ENCODE measurements around the gene ZNF195.
"Not testable (repeated sequence)": the region's sequence is repeated elsewhere in the genome, so short reads cannot be mapped to it uniquely, and the experiment has no call there.

Gene ZNF195

GRCh38 chr11:3393450-3393849 is 14.5 kb upstream of the ZNF195 start:
- not testable (repeated sequence) for H3K27ac ChIP-seq, H3K4me1 ChIP-seq, H3K27me3 ChIP-seq, H3K36me3 ChIP-seq, H4K20me1 ChIP-seq, H3K4me2 ChIP-seq, H3K4me3 ChIP-seq, H3K9ac ChIP-seq
- peaks cover 19% of the 10 kb centered on the region for H3K9me3 ChIP-seq

GRCh38 chr11:3382613-3383285 is 3.8 kb upstream of the ZNF195 start:
- Histone ChIP-seq H3K4me1 (peaks cover 33% of the 10 kb centered on the region), H3K36me3 (peaks cover under 1% of the 10 kb centered on the region; the same call in 1 of the 2 replicates), H3K27ac (no peak overlapping the region), H3K9ac (no peak overlapping the region), H3K4me3 (no peak overlapping the region), H3K4me2 (peak overlapping the region; percentile 24), H3K9me3 (peaks cover 24% of the 10 kb centered on the region), H4K20me1 (no peaks in the 10 kb centered on the region), H3K27me3 (no peaks in the 10 kb centered on the region)
- TF ChIP-seq Cebpa-rat (IDR thresholded peaks at IDR 0.05) = no peak

GRCh38 chr11:3381794-3382193 is 2.8 kb upstream of the ZNF195 start:
- H3K9me3 ChIP-seq = peaks cover 24% of the 10 kb centered on the region
- peaks cover 10% of the 10 kb centered on the region for H3K36me3 ChIP-seq
- H3K4me2 ChIP-seq = peak overlapping the region; percentile 24
- peaks cover 37% of the 10 kb centered on the region for H3K4me1 ChIP-seq
- no peak for TF ChIP-seq Cebpa-rat (IDR thresholded peaks at IDR 0.05)
- H4K20me1 ChIP-seq = no peaks in the 10 kb centered on the region
- H3K9ac ChIP-seq = no peak overlapping the region
- no peak overlapping the region for H3K27ac ChIP-seq
- H3K4me3 ChIP-seq = no peak overlapping the region
- H3K27me3 ChIP-seq = no peaks in the 10 kb centered on the region

- no peak overlapping the region for H3K9ac ChIP-seq
- H3K27me3 ChIP-seq = no peaks in the 10 kb centered on the region
- H3K27ac ChIP-seq = no peak overlapping the region
- peaks cover 6% of the 10 kb centered on the region; the same call in 1 of the 2 replicates for H4K20me1 ChIP-seq
- no peak overlapping the region for H3K4me3 ChIP-seq
- no peak overlapping the region; the same call in 1 of the 2 replicates for H3K4me2 ChIP-seq
- H3K9me3 ChIP-seq = peaks cover 24% of the 10 kb centered on the region
- peaks cover 19% of the 10 kb centered on the region for H3K36me3 ChIP-seq
- H3K4me1 ChIP-seq = peaks cover 37% of the 10 kb centered on the region
- no peak for TF ChIP-seq Cebpa-rat (IDR thresholded peaks at IDR 0.05)
These were observed 2.0 kb upstream of the ZNF195 start for GRCh38 chr11:3380706-3381545.

GRCh38 chr11:3375552-3375951 is 3.4 kb downstream of the ZNF195 start:
- peaks cover 73% of the 10 kb centered on the region for H3K9me3 ChIP-seq
- H4K20me1 ChIP-seq = peaks cover 52% of the 10 kb centered on the region
- H3K27me3 ChIP-seq = no peaks in the 10 kb centered on the region
- H3K27ac ChIP-seq = no peak overlapping the region
- peaks cover 16% of the 10 kb centered on the region; the same call in 1 of the 2 replicates for H3K4me1 ChIP-seq
- no peak for TF ChIP-seq Cebpa-rat (IDR thresholded peaks at IDR 0.05)
- H3K9ac ChIP-seq = no peak overlapping the region
- peaks cover 72% of the 10 kb centered on the region for H3K36me3 ChIP-seq
- no peak overlapping the region for H3K4me2 ChIP-seq
- peak overlapping the region; percentile 89 for H3K4me3 ChIP-seq

- H3K4me2 ChIP-seq = no peak overlapping the region
- peaks cover 98% of the 10 kb centered on the region for H3K36me3 ChIP-seq
- H3K27me3 ChIP-seq = no peaks in the 10 kb centered on the region
- TF ChIP-seq Cebpa-rat (IDR thresholded peaks at IDR 0.05) = no peak
- peaks cover 41% of the 10 kb centered on the region for H4K20me1 ChIP-seq
- H3K4me3 ChIP-seq = no peak overlapping the region
- H3K27ac ChIP-seq = no peak overlapping the region
- H3K4me1 ChIP-seq = no peaks in the 10 kb centered on the region
- H3K9ac ChIP-seq = no peak overlapping the region
- H3K9me3 ChIP-seq = peaks cover 99% of the 10 kb centered on the region
These were observed 8.6 kb downstream of the ZNF195 start for GRCh38 chr11:3370311-3370870.

- no peak for TF ChIP-seq Cebpa-rat (IDR thresholded peaks at IDR 0.05)
- H3K4me1 ChIP-seq = no peaks in the 10 kb centered on the region
- H3K4me2 ChIP-seq = no peak overlapping the region
- peaks cover 99% of the 10 kb centered on the region for H3K9me3 ChIP-seq
- no peak overlapping the region for H3K9ac ChIP-seq
- H3K27ac ChIP-seq = no peak overlapping the region
- H4K20me1 ChIP-seq = peaks cover 30% of the 10 kb centered on the region
- H3K36me3 ChIP-seq = peaks cover 98% of the 10 kb centered on the region
- H3K4me3 ChIP-seq = peak overlapping the region; percentile 20; the same call in 1 of the 2 replicates
- no peaks in the 10 kb centered on the region for H3K27me3 ChIP-seq
These were observed 9.6 kb downstream of the ZNF195 start for GRCh38 chr11:3369366-3369765.

GRCh38 chr11:3368199-3368598 is 10.7 kb downstream of the ZNF195 start:
- Histone ChIP-seq H3K36me3 (peaks cover 98% of the 10 kb centered on the region), H3K4me1 (no peaks in the 10 kb centered on the region), H3K4me3 (0 out of 2 replicates have a peak overlapping the region, but pooled peaks have one; percentile 27), H3K27ac (no peak overlapping the region), H3K4me2 (no peak overlapping the region), H3K9ac (no peak overlapping the region), H3K27me3 (no peaks in the 10 kb centered on the region), H4K20me1 (peaks cover 20% of the 10 kb centered on the region), H3K9me3 (peaks cover 99% of the 10 kb centered on the region)
- no peak for TF ChIP-seq Cebpa-rat (IDR thresholded peaks at IDR 0.05)

- peaks cover 10% of the 10 kb centered on the region; the same call in 1 of the 2 replicates for H4K20me1 ChIP-seq
- no peaks in the 10 kb centered on the region for H3K4me1 ChIP-seq
- H3K36me3 ChIP-seq = peaks cover 98% of the 10 kb centered on the region
- H3K27me3 ChIP-seq = no peaks in the 10 kb centered on the region
- no peak overlapping the region for H3K9ac ChIP-seq
- no peak overlapping the region for H3K4me2 ChIP-seq
- TF ChIP-seq Cebpa-rat (IDR thresholded peaks at IDR 0.05) = no peak
- H3K4me3 ChIP-seq = peak overlapping the region; percentile 43; the same call in 1 of the 2 replicates
- peaks cover 99% of the 10 kb centered on the region for H3K9me3 ChIP-seq
- no peak overlapping the region for H3K27ac ChIP-seq
These were observed 11.7 kb downstream of the ZNF195 start for GRCh38 chr11:3367221-3367620.

Data from BLaER1 (cell line).